Endothelial cell of hepatic sinusoid (primary cell): ENCODE measurements around the gene SSU72.

Experiments used
- in situ Hi-C: cut with HindIII; loops from 2 replicates; pipeline ENCODE4 v1.10.0; 2017; ENCODE audit warnings: low sequenced_read_pairs

The SSU72 gene

DNA sequence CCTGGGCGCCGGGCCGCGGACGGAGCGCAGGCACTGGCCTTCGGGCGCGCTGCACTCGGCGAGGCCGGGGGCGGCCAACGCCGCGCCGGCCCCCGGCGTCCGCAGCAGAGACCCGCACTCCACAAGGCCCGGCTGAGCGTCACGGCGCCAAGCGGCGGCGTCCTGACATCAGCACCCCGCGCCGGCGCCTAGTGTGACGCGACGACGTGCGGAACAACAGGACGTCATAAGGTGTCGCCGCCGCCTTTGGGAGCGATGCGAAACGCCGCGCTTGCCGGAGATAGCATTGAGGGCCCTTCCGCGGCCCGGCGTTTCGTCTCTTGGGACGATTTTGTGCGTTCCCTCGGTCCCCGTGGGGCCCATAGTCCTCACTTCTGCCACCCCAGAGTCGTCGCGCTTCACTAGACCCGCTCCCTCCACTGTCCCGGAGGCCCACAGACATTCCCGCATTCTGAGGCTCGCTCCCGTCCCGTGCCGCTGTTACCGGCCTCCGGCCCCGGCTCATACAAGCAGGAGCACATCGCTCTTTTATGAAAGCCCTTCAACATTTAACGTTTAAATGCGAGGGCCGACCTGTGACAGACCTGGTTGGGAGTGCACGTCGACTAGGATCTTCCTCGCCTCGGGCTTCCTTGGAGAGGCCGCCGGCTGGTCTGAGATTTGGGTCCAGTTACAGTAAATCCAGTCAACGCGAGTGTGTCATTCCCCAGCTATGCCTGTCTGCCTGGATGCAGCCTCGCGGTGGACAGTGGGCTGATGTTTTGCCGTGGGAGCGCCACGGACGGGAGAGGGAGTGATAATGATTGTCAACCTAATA lies at the start of gene SSU72:
SSU72 (minus strand) TSS at position 143 of the 817 bp plus-strand sequence. CDS start 306 bp downstream, outside the sequence.
- in situ Hi-C loops = no loop called here

DNA sequence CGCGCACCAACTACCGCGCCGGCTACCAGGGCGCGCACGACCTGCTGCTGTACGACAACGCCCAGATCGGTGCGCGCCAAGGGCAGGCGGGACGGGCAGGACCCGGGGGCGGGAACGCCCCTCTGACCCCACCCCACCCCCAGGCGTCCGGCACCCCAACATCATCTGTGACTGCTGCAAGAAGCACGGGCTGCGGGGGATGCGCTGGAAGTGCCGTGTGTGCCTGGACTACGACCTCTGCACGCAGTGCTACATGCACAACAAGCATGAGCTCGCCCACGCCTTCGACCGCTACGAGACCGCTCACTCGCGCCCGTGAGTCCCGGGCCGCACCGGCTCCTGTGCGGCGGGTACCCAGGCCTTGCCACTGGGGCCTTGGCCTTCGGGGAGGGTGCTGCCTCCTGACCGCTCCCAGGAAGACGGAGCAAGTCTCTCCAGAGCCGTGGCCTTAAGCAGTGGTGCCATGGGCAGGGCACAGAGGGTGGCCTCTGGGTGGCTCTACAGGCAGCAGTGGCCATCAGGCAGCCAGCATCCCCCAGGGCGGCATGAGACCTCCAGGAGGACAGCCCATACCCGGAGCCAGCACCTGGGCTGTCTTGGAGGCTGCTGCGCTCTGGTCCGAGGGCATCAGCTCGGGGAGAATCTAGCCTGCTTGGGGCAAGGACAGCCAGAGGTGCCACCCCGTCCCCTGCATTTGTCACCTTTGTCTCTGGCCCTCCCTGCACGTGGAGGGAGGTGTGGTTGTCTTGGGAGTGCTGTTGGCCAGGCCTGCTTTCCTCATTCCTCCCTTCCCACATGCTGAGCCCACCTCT lies 49.2 kb upstream of the SSU72 start:
- in situ Hi-C loops = no loop called here

DNA sequence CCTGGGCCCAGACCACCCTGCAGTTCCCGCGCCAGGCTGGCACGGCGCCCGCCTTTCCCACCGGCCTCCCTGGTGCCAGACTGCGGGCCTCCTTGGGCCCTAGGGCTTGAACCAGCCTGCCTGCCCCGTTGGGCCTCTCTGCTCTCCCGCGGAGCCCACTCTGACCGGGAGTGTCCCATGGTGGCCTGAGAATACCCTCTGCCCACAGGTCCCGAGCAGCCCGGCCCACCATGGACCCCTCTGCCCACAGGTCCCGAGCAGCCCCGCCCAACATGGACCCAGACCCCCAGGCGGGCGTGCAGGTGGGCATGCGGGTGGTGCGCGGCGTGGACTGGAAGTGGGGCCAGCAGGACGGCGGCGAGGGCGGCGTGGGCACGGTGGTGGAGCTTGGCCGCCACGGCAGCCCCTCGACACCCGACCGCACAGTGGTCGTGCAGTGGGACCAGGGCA lies 48.5 kb upstream of the SSU72 start:
- in situ Hi-C loops = no loop called here

DNA sequence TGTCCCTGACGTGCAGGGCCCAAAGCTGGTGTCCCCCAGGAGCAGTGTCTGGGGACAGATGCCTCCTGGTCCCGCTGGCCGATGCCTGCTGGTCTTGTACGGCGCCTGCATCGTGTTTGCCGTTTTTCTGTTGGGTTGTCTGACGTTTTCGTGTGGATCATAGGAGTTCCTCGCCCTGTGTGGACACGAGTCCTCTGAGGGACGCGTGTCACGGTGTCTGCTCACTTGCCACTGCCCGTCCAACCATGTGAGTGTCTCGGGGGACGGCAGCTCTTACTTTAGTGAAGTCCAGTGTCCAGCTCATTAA lies 48.1 kb upstream of the SSU72 start:
- in situ Hi-C loops = no loop called here

DNA sequence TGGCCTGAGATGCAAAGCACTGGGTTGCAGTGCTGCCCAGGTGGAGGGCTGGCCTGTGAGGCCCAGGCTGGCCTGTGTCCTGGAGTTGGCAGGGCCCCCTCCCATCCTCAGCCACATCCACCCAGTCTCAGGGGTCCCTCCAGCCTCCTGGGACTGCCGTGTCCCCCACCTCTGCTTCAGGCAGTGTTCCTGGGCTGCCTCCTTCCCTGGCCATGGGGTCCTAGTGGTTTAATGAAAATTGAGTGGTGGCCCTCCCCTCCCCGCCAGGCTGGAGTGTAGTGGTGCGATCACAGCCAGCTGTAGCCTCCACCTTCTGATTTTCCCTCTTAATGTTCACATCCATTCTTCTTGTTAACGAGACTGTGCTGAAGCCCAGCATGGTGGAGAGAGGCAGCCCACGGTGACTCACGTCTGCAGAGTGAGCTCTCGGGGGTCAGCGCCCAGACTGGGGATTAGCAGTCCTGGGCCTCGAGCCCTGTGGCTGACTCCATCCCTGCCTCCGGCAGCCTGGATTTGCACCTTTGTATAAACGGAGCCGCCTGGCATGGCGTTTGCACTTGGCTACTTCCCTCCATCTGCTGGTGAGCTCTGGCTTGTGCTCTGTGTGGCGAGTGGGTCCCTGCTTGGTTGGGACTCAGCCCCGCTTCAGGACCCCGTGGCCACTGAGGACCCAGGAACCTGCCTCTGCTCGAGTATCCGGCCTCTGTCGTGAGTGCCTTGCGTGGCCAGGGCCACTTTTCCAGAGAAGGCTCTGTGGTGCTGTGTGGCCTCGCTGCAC lies 47.5 kb upstream of the SSU72 start:
- in situ Hi-C loops = no loop called here

DNA sequence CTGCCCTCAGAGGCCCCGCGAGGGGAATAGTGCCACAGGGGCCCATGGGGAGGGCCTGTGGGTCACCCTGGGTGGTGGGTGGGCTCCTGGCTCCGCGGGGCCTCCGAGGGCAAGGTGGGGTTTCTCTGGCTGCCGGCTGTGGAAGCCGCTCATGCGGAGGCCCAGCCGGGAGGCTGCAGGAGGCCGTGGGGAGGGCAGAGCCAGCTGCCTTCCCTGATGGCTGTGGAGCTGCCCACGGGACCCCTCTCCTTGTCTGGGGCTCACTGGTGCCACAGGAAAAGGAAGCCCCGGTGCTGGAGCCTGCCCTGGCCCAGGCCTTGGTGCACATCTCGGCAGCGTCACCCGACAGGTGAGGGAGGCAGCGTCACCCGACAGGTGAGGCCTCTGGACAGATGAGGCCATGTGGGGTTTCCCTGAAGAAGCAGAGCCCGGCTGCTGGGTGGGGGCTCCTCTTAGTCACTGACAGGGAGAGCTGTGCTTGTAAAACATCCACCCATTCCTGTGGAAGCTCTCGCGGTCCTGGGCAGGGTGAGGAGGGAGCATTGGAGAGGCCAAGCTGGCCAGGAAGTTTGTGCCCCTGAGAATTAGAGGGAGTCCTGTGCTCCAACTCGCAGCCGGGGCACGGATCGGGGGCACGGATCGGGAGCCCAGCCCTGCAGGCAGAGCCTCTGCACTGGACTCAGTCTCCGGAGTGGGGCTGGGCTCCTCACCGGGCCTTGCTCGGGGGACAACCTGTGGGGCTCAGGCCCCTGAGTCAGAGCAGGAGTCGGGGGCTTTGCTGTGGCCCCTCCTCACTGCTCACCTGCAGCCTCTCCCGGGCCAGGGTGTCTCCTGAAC lies 46.7 kb upstream of the SSU72 start:
- in situ Hi-C loops = no loop called here

DNA sequence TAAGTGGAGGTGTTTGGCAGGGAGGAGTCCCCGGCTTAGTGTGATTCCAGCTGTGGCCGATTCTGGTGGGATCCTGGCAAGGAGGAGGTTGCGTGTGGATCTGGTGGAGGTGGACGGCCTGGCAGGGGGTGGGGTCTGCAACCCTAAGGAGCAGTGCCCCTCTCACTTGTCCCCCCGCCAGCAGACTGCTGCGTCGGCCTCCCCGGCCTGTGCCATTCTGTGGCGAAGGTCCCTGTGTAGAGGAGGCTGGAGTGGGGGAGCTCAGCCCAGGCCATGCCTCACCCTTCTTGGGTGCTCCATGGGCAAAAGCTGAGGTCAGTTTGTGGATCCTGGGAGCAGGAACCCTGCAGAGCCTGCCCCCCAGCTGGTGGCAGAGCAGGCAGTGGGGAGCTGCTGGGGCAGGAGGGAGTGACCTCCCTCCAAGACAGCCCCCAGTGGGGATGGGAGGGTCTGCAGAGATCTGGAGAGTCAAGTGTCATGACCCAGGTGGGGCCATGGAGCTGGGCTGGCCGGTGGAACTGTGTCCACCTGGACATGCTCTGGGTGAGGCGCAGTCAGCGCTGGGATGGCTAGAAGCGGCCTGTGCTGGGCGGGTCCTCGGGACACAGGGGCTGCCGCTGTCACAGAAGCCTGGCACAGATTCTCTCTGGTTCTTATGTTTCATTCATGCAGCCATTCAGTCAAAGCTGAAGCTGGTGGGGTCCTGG lies 45.9 kb upstream of the SSU72 start:
- in situ Hi-C loops = no loop called here

DNA sequence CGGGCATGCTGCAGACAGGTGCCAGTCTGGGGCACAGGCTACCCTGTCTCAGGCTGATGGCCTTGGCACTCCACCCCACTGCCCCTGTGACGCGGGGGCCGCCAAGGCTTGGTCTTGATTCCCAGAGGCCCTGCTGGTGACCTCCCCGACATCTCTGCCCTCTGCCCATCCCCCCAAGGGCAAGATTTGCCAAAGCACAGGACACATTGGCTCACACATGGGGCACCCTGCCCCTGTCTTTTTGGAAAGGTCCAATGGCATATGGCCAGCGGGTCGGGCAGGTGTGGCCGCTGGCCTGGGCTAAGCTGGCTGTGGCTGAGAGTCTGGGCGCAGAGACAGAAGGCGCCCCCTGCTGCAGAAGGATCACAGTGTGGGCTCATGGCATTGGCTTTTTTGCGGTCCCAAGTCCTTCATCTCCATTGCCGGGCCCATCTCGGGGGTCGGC lies 45.3 kb upstream of the SSU72 start:
- in situ Hi-C loops = loop anchor here (5.0 kb wide), 1 partner anchor 58 kb away; no protein-coding TSS in a partner anchor

DNA sequence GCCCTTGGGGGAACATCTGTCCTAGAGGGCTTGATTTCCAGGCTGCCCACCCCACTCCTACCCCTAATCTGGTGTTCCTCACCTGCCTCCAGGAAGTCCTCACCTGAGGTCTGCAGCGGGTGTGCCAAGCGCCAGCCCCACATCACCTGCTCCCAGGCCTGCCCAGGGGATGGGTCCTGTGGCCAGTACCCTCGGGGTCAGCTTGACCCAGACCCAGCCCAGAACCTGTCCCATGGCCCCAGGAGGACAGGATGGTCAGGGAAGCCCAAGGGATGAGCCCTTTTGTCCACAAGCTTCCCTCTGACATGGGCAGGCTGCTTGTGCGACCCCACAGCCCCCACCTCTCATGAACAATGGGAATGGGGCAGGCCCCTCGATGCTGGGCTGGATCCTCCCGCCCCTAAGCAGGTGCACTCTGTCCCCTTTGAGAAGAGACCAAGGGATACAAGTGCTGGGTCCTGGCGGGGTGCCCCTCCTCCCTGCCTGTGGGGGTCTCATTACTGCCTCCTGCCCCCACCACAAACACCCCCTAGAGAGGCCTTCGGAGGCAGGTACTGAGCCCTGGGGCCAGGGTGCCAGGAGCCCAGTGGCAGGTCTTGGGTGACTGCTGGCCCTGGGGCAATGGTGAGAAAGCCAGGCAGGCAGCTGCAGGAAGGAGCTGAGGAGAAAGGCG lies 43.9 kb upstream of the SSU72 start:
- in situ Hi-C loops = loop anchor here (5.0 kb wide), 1 partner anchor 56 kb away; no protein-coding TSS in a partner anchor

DNA sequence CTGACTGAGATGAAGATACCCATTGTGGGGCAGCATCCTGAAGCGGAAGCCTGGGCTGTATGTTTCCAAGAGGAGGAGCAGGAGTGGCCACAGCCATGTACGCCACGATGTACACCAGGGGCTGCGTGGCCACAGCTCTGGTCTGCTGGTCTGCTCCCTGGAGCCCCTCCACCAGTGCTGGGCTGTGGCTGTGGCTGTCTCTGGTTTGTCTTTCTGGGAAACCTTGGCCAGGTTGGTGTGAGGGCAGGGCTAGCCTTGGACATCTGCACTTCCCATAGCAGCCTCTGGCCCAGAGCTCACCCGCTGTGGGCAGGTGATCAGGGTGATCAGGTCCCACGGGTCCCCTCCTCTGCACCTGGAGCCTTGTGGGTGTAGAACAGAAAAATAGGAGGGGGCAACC lies 43.3 kb upstream of the SSU72 start:
- in situ Hi-C loops = loop anchor here (5.0 kb wide), 1 partner anchor 56 kb away; no protein-coding TSS in a partner anchor

DNA sequence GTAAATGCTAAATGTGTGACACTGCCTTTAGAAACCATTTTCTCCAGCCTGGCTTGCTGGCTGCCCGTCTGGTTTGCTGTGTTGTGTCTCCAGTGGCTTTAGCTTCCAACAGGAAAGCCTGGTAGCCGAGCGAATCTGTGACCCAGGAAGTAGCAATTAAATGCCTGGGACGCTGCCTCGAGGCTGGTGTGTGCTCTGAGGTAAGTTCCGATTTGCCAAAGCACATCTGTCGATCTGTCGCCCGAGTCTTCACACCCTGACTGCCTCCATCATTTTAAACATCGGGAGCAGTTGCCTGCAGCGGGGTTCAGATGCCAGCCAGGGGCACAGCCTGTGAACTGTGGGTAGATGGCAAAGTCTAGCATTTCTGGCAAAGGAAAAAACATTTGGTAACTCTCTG lies 42.9 kb upstream of the SSU72 start:
- in situ Hi-C loops = loop anchor here (5.0 kb wide), 1 partner anchor 55 kb away; no protein-coding TSS in a partner anchor

DNA sequence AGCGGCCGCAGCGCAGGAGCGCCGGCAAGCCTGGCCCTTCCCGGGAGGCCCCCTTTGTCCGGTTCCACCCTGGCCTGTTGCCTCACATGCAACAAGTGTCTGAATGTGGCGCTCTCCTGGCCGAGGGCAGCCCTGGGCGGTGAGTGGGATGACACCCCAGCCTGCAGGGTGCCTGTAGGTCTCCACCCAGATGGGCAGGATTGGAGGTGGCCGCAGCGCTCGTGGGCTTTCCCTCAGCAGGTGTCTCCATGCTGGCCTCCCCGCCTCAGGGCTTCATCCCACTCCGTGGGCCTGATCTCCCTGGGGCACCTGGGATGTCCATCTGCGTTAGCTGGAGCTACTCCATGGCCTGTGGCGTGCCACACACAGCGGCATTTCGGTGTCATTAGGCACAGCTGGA lies 42.2 kb upstream of the SSU72 start:
- in situ Hi-C loops = loop anchor here (5.0 kb wide), 1 partner anchor 55 kb away; no protein-coding TSS in a partner anchor

DNA sequence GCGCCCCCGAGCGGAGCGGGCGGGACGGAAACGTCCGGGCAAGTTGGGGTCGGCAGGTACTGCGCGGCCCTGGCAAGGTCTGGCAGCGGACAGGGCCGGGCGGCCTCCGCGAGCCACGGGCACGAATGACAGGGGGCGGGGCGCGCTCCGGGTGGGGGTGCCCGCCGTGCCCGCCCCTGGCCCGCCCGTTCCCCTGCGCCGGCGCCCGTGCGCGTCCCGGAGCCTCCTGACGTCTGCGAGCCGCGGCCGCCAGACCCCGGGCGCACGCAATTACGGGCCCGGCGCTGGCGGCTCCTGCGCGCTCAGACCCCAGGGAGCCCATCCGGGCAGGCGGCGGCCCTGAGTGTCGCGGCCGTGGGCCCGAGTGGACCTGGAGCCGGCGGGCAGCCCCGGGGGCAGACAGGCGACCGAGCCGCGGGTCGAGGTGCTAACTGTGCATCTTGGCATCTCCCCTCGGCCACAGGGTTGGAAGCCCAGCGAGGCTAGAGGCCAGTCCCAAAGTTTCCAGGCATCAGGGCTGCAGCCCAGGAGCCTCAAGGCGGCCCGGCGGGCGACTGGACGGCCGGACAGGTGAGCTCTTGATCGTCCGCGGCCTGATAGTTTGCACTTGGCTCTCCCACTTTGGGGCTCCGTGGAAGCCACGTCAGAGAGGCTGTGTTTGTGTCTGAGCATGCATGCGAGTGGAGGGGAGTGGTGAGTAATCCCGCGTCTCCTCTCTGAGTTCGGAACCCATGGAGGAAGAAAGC lies 41.6 kb upstream of the SSU72 start:
- in situ Hi-C loops = loop anchor here (5.0 kb wide), 1 partner anchor 54 kb away; no protein-coding TSS in a partner anchor

DNA sequence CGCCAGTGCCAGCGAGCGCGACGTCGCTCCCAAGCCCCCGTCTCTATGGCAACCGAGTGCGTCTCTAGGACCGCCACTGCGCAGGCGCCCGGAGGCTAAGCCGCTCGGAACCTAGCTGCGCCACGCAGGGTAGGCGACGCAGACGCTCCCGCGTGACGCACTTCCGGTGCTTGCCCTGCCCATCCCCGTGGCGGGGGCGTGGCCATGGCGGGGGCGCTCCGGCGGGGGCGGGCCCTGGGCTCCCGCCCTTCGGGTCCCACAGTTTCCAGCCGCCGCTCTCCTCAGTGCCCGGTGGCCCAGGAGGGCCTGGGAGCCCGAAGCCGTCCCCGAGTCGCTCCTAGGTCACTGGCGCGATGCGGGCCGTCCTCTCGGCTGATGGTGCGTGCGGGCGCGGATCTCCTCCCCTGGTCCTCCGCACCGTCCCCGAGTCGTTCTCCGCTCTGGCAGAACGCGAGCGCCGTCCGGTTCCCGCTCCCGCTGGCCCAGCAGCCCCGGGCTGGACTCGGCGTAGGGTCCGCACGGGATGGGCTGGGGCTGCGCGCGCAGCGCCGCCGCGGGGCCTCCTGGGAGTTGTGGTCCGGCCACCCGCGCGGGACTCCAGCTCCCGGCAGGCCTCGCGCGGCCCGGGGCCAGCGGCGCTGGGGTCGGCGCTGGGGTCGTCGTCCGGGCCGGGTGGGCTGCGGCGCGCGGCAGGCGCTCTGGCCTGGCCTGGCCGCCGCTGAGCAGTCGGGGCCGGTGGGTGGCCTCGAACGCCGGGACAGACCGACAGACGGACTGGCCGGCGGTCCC lies 40.8 kb upstream of the SSU72 start, which contains the start of gene MIB2:
MIB2 (plus strand) TSS at position 245 of the 789 bp plus-strand sequence. CDS start 7,953 bp downstream, outside the sequence.
- in situ Hi-C loops = loop anchor here (5.0 kb wide), 1 partner anchor 53 kb away; no protein-coding TSS in a partner anchor

DNA sequence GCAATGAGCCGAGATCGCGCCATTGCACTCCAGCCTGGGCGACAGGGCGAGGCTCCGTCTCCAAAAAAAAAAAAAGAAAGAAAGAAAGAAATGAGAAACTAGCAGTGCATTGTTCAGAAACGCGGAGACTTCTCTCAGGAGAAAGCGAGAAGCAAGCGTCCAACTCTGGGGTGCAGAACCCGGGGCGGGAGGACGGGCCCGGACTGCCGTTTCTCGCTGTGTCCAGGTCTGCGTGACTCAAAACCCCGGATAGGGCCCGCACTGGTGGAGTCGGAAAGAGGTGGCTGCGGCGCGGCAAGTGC lies 40.2 kb upstream of the SSU72 start:
- in situ Hi-C loops = loop anchor here (5.0 kb wide), 1 partner anchor 53 kb away; no protein-coding TSS in a partner anchor

DNA sequence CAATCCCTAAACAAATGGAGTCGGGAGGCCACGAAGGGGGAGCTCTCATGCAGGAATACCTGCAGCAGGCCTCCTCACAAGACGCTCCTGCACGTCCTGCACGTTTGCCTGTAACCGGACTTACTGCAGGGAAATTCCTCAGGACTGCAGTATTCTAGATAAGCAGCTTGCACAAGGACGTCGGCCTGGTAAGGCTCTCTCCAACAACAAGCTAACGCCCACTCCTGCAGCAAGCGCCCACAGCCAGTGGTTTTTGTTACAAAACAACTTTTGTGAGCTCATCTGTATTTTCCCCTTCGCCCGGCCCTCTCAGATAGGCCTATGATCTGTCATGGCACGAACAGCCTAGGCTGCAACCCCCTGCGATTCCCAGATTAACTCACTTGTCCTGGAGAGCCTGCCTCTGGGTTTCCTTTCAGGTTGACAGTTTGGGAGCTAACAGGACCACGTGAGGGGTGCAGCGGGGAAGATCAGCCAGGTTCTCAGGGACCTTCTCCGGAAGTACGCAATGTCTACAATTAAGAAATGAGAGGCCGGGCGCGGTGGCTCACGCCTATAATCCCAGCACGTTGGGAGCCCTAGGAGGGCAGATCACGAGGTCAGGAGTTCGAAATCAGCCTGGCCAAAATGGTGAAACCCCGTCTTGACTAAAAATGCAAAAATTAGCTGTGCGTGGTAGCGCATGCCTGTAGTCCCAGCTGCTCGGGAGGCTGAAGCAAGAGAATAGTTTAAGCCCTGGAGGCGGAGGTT lies 39.7 kb upstream of the SSU72 start:
- in situ Hi-C loops = no loop called here
